Vagina (tissue), 2 donors: Measurements from ENCODE around the gene NUDCD2.

ENCODE experiments used
- CTCF ChIP-seq, 3 experiments: fragments of 450-650 bp in 2 of 3; fragments of 200-600 bp in 1 of 3; sonication (generic) in 1 of 3; IDR thresholded peaks; one replicate each; pipeline ENCODE4 v1.5.1; 2017 to 2019; ENCODE audit warnings: antibody characterized with exemption in 3 of 3, mild to moderate bottlenecking in 2 of 3, moderate library complexity in 2 of 3
- POLR2AphosphoS5 ChIP-seq, 2 donors: sonication (generic); formaldehyde crosslinking; IDR thresholded peaks; one replicate each; pipeline ENCODE4 v1.9.0; 2017; ENCODE audit warnings: antibody characterized with exemption in 2 of 2, mild to moderate bottlenecking in 2 of 2, low read depth in 1 of 2; ENCODE audit not compliant: insufficient read depth in 1 of 2

DNA sequence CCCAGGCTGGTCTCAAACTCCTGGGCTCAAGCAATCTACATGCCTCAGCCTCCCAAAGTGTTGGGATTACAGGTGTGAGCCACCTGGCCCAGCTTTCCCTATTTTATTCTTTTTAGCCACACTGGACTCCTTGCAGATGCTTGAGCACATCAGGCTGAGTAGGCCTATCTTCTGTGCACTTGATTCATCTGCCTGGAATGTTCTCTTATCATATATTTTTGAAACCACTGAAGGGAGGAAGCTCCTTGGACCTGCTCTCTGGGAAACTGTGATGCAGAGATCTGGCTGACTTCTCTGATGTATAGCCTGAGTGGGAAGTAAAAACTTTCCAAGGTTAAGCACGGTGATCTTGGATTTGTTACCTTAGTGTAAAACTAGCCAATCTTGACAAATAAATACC, 39.0 kb upstream of the NUDCD2 start:
- TF ChIP-seq CTCF (IDR thresholded peaks at IDR 0.05) (no peak), POLR2AphosphoS5 (IDR thresholded peaks at IDR 0.05; ENCODE audit: insufficient read depth in 1 of 2, low read depth in 1 of 2) (no peak)
